HG02571 (cell line): Measurements from ENCODE around the gene CLEC2B.

Experiments
- ATAC-seq: cut with Tn5 transposase; IDR thresholded peaks from one replicate; pipeline ENCODE4 v1.9.1; 2021; ENCODE audit warnings: mild to moderate bottlenecking, moderate library complexity; ENCODE audit not compliant: unreplicated experiment

The CLEC2B gene

GRCh38 chr12:9870286-9870866, 1.2 kb upstream of the CLEC2B start:
- ATAC-seq = no peak

DNA sequence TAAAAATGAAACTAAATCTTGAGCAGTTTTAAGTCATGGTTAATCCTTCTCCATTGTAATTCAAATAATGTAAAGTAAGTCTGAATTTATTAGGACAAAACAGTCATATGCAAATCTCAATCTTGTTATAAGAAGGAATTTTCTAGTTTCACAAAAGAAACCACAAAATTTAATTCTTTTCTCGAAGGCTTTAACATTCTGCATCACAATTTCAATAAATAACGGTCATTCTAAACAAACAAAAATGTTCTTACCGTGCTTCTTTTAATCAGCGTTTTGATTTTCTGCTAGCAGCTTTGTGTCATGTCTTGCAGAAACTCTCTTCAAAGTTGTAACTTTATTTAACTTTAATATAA, 225 bp downstream of the CLEC2B start:
- ATAC-seq = no peak

DNA sequence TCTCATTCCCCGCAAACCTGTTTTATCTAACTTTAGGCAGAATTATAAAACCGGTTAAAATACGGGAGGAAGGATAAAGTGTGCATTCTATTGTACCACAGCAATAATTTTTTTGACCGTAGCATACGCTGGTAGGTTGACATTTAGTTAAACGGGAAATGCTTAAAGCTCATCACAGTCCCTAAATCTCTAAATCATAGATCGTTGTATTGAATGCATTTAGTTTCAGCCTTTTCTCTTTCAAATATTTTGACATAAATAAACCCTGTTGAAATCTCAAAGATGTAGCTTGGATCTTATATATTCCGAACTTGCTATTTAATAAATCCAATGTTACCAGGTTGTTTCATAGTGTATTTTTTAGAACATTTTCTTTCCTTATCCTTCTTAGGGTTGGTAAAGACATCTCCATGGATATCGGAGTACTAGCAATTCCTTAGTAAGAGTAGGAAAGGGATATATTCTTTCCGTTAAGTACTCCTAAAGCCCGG, 798 bp downstream of the CLEC2B start:
- ATAC-seq = no peak

GRCh38 chr12:9867531-9867930, 1.6 kb downstream of the CLEC2B start:
- ATAC-seq = no peak

GRCh38 chr12:9866860-9867269, 2.3 kb downstream of the CLEC2B start:
- ATAC-seq = no peak

DNA sequence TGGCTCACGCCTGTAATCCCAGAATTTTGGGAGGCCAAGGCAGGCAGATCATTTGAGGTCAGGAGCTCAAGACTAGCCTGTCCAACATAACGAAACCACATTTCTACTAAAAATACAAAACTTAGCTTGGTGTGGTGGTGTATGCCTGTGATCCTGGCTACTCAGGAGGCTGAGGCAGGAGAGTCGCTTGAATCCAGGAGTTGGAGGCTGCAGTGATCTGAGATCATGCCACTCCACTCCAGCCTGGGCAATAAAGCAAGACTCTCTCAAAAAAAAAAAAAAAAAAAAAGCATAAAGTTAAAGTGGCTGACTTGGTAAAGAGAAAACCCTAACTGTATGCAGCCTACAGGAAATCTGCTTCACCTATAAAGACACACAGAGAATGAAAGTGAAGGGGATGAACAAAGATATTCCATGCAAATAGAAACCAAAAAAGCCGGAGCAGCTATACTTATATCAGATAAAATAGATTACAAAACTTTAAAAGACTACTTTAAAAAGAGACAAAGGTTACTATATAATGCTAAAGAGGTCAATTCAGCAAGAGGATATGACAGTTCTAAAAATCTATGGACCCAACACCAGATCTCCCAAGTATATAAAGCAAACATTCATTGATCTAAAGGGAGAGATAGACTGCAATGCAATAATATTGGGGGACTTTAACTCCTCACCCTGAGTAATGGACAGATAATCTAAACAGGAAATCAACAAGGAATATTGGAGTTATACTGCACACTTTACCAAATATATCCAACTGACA, 4.1 kb downstream of the CLEC2B start:
- no peak for ATAC-seq

DNA sequence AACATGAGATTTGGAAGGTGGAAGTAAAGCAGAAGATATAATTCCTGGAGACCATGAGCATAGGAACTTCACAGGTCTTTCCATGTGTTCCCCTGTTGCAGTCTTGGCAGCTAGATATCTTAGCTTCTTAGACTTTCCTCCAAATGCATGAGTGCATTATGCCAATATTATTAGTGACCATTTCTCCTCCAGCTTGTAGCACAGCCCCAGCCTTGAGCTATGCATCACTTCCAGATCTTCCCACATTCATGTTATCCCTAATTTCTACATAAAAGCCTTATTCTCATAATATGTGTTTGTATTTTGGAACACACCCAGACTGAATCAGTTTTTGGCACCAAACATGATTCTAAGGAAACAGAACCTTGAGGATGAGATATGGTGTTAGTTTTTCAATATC, 11.0 kb downstream of the CLEC2B start:
- no peak for ATAC-seq

GRCh38 chr12:9856894-9857293, 12.3 kb downstream of the CLEC2B start:
- ATAC-seq = no peak

GRCh38 chr12:9856151-9856550, 13.0 kb downstream of the CLEC2B start:
- ATAC-seq = no peak

- ATAC-seq = no peak
These were observed 17.2 kb downstream of the CLEC2B start for GRCh38 chr12:9851927-9852326.

DNA sequence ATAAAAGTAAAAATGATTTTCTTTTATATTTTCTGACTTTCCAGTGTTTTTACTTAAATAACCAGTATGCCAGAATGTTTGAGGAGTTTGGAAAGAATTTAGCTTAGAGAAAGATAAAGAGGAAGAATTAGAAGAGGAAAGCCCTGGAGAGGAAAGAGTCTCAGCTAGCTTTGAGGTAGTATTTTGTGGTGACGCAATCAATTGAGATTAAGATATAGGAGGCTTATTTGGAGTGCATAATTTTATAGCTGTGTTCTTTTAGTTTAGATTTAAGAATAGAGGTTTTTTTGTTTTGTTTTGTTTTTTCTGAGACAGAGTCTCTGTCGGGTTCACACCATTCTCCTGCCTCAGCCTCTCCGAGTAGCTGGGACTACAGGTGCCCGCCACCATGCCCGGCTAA, 18.1 kb downstream of the CLEC2B start:
- no peak for ATAC-seq

DNA sequence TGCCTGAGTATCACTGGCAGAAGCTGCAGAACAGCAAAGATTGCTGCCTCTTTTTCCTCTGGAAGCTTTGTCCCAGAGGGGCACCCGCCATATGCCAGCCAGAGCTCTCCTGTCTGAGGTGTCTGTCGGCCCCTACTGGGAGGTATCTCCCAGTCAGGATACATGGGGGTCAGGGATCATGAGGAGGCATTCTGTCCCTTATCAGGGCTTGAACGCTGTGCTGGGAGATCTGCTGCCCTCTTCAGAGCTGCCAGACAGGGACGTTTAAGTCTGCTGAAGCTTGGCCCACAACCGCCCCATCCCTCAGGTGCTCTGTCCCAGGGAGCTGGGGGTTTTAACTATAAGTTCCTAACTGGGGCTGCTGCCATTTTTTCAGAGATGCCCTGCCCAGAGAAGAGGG, 20.3 kb downstream of the CLEC2B start:
- no peak for ATAC-seq

GRCh38 chr12:9843407-9843806, 25.7 kb downstream of the CLEC2B start:
- no peak for ATAC-seq

DNA sequence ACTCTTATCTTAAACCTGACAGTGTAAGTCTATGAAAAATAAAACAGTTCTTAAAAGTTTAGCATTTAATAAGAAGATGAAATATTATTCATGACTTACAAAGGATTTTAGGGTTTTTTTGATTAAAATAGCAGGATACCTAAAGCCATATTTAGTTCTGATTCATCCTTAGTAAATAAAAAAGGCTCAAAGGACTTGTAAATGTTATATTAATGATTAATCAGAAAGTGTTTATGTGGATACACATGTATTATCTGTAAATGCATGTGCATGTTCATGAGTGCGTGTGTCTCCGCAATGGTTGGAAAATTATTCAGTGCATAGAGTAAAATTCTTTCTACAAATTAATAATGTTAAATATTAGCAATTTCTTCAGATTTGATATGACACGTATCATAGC, 37.4 kb downstream of the CLEC2B start:
- no peak for ATAC-seq

DNA sequence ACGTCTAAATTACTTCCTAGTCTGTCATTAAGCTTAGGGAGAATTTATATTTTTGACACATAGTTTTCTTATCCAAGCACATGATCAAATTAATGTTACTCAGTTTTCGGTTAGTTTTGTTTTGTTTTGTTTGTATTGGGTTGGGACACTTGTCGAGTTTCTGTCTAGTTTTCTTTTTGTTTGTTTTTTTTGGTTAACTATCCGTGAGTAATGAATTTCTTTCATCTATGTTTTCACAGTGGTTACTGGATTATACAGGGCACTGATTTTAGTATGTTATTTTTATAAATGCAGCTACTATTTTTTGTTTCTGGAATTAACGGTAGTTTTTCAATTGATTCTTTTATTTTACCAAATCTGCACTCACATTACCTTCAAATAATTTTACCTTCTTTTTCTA, 39.2 kb downstream of the CLEC2B start:
- ATAC-seq = no peak

DNA sequence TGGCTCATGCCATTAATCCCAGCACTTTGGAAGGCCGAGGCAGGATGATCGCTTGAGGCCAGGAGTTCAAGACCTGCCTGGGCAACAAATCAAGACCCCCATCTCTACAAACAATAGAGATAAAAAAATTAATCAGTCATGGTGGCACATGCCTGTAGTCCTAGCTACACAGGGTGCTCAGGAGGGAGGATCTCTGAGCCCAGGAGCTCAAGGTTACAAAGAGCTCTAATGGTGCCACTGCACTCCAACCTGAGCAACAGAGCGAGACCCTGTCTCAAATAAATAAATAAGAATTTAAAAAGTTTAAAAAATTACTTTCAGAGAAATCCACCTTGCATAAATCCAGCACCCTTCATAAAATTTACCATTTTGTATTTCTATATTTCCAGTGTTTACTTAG, 39.7 kb downstream of the CLEC2B start:
- ATAC-seq = no peak

DNA sequence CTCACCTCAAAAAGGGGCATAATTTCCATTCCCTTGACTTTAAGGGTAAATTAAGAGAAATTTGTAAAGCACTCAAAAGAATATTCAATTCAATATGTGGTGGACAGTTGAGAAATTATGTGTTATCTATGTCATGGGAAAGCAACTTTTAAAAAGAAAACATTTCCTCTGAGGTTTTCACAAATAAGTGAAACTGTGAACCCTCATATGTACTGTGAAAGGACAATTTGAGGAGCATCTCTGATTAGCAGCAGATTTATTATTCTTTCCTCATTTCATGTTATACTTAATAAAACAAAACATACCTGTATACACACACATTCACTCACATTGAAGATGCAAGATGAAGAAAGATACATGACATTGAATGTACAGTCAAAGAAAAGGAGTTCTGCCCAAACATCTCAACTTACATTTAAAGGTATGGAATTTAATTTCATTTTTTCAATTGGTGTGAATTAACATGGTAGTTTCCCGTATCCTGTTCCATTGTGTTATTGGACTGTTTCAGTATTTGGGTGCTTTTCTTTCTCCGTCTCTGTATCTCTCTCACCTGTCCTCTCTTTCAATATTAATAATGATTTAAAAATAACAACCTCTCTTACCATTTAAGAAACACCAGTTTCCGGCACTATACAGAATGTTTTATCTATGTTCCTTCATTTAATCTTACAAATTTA, 41.8 kb downstream of the CLEC2B start, which contains the start of gene KLRF1:
KLRF1 (plus strand) TSS at position 273 of the 680 bp plus-strand sequence; CDS start at position 337, 64 bp downstream.
- no peak for ATAC-seq

- no peak for ATAC-seq
These were observed 48.7 kb downstream of the CLEC2B start for GRCh38 chr12:9820281-9820930.

DNA sequence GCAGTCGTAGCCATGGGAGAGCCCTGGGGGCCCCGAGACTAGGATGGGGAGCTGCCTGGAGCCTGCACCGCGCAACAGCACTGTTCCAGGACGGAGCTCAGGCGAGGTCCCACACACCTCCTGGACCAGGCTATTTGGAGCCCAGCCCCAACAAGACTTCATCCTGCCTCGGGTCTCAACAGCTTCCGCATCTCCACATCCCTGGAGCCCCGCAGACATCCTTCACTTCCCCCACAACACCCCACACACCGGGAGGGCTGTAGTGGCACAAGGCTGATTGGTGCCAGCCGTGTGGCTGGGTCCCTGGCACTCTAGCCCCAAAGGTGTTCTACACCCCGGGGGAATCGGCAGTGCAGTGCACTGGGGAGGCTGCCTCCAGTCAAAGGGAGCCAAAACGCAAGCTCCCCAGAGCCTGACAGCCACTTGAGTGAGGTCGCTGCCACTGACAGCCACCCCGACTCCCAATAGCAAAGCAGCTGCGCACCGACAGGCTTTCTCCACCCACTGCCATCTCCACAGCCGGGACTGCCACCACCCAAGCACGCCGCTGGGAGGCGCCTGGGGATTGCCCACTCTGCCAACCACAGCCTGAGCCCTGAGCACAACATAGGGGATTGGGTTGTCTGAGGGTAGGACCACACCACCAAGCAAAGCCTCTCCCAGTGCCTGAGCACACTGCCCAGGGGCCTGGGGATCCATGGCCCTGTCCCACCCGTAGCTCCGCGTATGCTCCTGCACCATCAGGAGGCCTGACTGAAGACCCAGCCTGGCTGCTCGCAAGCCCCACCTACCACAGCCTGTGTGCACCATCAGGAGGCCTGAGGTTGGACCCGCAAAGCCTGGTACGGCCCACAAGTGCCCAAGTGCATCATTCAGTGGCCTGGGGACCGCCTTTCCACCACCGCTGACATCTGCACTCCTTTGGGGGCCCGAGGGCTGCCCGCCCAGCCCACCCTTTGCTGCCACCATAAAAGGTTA, 55.0 kb downstream of the CLEC2B start:
- ATAC-seq = peak; percentile 92

DNA sequence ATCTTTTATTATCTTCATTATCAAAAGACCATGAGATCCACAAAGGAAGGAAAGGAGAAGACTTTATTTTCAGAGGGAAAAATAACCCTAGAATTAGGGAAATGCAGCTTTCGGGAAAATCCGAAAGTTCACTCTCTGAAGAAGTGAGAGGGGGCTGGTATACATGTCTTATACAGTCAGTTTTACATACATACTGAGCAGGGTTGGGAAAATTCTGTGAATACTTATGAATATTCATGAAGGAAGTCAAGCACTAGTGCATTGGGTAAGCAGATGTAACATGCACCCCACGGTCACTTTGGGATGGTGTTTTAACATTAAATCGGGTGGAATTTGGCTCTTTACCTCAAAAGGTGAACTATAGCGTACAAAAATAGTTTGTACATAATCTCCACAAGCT, 57.5 kb downstream of the CLEC2B start:
- no peak for ATAC-seq
